ENCODE results near the gene PIGC.

DNA sequence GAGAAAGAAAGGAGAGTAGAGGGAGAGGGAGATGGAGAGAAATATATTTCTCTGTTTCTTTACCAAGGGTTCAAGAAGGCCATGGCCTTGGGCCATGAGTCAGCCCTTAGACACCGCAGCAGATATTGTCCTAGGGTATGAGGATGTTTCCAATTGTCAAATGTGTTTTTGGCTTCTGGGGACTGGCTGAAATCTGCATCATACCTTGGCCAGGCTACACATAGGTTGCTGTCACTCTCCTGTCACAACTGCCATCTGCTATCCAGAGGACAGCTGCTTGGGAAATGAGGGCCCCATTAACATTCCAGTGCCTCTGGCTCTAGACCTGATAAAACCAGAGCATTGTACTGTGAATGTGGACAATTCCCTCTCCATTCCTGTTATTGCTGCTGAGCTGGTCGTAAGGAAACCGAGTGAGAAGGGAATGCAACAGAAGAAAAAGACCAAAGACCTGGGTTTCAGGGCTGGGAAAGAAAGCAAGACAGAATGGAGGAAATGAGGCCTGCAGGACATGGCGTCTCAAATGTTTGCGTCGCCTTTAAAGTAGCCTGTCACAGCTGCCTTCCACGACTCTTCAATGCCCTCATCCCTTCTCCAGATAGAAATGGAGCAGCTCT lies 8.8 kb upstream of the PIGC start:
- TF ChIP-seq, protein P1, sequence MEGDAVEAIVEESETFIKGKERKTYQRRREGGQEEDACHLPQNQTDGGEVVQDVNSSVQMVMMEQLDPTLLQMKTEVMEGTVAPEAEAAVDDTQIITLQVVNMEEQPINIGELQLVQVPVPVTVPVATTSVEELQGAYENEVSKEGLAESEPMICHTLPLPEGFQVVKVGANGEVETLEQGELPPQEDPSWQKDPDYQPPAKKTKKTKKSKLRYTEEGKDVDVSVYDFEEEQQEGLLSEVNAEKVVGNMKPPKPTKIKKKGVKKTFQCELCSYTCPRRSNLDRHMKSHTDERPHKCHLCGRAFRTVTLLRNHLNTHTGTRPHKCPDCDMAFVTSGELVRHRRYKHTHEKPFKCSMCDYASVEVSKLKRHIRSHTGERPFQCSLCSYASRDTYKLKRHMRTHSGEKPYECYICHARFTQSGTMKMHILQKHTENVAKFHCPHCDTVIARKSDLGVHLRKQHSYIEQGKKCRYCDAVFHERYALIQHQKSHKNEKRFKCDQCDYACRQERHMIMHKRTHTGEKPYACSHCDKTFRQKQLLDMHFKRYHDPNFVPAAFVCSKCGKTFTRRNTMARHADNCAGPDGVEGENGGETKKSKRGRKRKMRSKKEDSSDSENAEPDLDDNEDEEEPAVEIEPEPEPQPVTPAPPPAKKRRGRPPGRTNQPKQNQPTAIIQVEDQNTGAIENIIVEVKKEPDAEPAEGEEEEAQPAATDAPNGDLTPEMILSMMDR (conservative IDR thresholded peaks at IDR 0.05 in 1 of 2, IDR thresholded peaks at IDR 0.05 in 1 of 2; ENCODE audit: extremely low read depth in 1 of 2, insufficient read depth in 1 of 2, low read depth in 1 of 2, low read length in 2 of 2), result no peak
- TF ChIP-seq EZH2 (IDR thresholded peaks at IDR 0.05; ENCODE audit: borderline replicate concordance, low read length), result no peak

Measured in mammary epithelial cell (primary cell).